CD4-positive, alpha-beta T cell treated with Interleukin-2 at 100 ng/mL for 4 hours (primary cell): ENCODE data around the gene MYO1A.

Source experiments
- DNase-seq: peaks from one replicate; pipeline ENCODE4 v3.0.0-alpha.2; 2020; ENCODE audit warnings: low spot score

Gene MYO1A

DNA sequence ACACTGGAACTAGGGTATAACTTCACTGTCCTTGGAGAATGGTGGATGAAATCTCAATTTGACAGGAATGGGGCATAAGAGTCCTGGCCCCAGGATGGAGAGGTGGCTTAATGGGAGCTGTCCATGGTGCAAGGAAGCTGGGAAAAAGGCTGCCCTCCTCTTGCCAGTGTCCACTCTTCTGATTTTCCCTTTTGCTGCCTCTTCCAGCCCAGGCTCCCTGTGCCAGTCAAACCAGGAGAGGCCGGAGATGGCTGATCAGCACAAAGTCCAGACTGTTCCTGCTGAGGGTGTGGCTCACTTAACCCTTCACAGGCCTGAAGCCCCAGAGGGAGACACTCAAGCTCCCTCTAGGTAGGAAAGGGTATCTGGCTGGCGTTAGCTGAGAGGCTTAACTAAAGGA, at the start of gene MYO1A:
TSS of gene MYO1A (minus strand) at position 240 of the 400 bp plus-strand sequence. CDS start 1,806 bp downstream, outside the sequence.
- DNase-seq = no peak

DNA sequence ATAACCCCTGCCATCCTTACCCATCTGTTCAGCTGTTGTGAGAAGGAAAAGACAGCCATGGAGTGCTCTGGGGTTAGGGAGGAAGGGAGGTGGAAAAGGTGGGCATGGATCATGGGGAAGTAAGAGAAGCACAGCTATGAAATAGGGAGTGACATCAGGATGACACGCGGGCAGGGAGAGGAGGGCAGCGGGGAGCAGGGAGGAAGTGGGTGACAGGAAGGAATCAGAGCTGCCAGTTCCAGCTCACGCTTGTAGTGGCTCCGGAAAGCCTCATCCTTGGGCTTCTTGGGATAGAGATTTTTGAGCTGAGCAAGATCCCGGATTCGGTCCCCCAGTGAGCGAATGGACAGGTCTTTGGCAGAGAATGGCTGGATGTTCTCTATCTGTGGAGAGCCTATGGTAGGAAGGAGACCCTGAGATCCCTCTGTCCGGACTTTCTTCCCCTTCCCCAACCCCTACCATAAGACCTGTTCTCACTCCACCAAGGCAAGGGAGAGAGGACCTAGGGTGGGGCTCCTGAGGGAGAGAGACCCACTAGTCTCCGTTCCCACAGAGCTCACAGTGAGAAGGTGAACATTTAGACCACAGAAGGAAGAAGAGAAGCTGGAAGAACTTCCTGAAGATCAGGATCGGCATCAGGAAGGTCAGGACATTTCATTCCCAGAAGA, 49.3 kb upstream of the MYO1A start:
- no peak for DNase-seq

DNA sequence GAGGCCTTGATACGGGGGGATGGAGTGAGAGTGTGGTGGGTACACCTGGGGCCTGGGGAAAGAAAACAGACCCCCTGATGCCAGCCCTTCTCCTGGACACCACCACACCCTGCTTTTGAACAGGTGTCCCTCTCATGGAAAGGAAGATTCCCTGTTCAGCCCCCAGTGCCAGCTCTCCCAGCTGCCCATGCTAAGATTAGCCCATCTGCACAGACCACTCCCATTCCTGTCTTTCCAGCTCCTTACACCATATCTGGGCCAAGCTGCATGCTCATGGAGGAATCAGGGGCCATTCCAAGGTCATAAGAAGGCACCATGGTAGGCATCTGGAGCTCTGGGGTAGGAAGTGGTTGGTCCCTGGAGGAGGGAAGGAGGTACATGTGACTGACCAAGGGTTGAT, 48.6 kb upstream of the MYO1A start:
- no peak for DNase-seq

DNA sequence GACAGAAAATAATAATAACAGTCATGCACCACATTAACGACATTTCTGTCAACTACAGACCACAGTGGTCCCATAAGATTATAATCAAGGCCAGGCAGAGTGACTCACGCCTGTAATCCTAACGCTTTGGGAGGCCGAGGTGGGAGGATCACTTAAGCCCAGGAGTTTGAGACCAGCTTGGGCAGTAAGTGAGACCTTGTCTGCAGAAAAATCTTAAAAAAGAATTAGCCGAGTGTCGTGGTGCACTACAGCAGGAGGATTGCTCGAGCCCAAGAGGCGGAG, 47.6 kb upstream of the MYO1A start:
- DNase-seq = no peak

DNA sequence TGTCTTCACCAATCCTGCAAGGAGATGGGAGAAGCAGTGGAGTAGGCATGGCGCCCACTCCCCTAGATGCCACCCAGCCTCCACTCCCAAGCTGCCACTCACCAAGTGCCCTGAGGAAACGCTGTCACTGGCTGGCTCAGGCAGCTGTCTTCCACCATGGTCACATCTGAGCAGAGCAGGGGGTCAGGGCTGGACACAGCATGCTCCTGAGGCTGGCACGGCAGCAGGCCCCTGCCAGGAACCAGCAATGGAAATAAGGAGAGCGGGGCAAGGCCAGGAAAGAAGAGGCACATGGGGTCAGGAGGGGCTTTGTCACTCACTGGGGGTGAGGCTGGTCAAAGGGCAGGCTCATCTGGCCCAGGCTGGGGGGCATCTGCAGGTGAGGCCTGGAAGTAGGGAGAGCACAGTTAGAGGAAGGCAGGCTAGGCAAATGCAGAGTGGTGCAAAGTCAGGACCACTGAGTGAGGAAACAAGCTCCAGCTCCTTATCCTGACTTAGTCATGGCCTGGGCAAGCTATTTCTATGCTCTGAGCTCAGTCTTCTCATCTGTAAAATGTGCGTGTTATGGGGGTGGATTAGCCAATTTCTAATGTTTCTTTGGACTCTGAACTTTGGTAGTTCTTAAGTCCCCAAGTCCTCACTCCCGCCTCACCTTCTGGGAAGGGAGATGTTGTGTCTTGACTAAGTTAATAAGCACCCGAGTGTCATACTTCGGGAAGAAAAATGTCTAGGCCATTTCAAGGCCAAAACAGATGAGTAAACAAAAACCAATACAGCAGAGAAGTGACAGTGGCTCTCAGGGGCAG, 47.0 kb upstream of the MYO1A start:
- DNase-seq = no peak

DNA sequence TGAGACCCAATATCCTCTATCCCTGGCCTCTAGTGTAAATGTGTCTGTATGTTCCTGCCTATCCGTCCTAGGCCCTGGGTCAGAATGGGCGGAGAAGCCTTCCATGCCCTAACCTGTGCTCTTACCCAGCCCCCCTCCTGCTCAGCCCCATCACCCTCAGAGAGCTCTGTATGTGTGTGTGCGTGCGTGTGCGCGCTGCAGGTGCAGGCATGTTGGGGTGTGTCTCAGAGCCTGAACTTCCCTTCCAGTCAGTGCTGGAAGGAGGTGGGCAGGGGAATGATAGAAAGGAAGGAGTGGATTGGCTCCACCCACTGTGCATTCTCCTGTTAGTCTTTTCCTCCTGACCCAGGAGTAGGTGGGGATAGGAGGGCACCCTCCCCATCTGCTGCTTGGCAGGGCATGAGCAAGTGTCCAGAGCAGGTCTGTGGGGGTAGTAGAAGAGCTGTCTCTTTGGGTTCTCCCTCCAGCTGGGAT, 46.2 kb upstream of the MYO1A start:
- no peak for DNase-seq

DNA sequence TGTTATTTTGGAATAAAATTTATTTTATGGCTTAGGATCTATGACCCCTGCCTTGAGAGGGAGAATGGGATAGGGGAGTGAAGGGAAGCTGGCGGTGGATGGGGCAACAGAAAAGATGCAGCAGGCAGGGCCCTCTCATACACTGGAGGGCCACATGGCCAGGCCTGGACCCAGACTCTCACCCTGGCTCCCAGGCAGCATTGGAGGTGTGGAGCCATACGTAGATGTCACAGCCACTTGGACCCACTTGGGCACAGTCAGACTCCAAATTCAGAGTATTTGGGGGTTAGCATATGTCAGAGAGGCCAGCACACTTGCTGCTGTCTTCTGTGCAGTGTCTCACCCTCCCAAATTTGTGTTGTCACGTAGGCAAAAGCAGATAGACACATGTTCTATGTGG, 45.5 kb upstream of the MYO1A start:
- no peak for DNase-seq

DNA sequence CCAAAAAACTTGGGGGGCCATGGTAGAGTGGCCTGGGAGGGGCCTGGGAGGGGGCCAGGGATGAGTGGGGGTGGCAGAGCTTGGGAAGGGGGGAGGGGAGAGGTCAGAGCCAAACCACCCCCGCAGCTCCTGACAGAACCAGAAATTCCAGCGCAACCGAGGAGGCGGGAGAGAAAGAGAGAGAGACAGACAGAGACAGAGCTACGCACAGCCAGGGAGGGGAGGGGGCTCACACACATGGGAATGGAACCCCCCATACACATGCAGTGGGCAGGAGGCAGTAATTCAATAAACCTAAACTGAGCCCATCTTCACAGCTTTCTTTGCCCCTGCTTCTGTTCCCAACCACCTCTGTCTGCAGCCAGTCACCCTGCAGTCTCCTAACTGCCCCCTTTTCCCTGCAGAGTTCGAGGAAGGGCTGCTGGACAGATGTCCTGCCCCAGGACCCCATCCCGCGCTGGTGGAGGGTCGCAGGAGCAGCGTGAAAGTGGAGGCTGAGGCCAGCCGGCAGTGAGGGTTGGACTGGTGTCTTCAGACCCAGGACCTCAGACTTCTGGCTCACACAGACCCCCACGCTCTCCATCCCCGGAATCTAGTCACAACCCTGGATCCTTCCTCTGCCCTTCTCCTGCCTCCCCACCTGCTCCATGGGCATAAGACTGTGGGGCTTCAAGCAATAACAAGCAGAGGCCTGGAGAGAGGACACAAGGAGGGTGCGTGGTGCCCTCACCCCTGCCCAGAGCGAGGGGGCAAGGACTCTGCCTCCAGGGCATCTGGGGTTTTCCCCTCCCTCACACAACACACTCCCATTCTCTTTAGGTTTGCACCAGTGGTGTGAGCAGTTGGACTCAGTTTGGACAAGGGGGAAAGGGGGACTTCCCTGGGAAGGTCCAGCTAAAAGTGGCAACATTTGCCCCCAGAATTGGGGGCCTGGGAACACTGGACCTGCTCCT, 44.6 kb upstream of the MYO1A start:
- no peak for DNase-seq

DNA sequence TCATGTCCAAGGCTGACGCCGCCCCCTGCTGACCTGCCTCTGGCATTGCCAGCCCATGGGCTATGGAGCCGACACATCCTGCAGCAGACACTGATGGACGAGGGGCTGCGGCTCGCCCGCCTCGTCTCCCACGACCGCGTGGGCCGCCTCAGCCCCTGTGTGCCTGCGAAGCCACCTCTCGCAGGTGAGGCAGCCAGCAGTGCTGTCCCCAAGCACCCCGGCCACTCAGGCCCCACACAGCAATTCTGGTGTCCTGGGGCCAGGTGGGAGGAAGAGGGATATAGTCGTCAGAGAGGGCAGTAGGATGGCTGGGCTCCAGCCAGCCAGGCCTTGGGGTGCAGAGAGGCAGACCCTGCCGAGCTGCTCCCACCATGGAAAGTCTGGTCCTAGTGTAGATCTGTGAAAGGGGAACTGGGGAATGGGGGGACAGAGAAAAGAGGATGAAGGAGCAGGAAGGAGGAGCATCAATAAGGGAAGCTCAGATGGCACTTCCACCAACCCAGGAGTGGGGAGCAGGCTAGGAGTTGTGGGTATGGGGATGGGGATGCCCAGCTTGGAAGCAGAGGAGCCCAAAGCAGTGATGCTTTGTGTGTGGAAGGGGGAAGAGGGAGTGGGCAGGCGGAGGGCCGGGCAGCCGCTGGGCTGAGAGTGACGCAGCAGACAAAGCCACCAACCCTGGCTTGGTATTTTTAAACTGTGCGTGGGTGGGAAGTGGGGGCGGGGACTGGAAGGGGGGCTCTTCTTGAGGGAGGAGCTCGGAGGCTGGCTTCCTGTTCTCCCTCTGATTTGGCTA, 43.7 kb upstream of the MYO1A start:
- peak; percentile 57 for DNase-seq

DNA sequence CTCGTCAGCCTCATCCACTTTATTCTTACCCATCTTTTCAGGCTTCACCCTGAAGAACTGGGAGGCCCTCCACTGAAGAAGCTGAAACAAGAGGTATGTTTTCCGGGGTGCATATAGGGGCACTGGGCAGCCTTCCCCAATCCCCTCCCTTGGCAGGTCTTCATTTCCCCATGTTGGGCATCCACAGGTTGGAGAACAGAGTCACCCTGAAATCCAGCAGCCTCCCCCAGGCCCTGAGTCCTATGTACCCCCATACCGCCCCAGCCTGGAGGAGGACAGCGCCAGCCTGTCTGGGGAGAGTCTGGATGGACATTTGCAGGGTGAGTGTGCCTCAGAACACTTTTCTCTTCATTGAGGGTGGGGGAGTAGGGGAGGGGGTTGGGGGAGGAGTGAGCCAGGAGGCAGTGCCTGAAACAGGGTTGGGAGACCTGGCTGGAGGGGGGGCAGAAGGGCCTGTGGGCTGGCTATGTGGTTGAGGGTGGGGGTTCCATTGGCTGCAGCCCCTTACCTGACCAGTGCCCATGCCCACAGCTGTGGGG, 43.0 kb upstream of the MYO1A start:
- no peak for DNase-seq

DNA sequence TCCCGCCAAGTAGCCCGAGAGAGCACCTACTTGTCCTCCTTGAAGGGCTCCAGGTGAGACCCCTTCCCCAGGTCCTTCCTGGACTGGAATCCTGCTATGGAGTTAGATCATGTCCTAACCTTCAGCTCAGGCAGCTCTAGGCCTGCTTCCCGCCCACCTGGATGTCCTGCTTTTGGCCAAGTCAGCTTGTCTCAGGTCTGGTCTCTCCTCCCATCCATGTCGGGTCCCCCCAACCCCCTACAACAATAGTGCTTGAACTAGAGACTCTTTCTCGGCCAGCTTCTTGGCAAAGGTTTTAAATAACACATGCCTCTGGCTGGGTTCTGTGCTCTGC, 42.6 kb upstream of the MYO1A start:
- no peak for DNase-seq

DNA sequence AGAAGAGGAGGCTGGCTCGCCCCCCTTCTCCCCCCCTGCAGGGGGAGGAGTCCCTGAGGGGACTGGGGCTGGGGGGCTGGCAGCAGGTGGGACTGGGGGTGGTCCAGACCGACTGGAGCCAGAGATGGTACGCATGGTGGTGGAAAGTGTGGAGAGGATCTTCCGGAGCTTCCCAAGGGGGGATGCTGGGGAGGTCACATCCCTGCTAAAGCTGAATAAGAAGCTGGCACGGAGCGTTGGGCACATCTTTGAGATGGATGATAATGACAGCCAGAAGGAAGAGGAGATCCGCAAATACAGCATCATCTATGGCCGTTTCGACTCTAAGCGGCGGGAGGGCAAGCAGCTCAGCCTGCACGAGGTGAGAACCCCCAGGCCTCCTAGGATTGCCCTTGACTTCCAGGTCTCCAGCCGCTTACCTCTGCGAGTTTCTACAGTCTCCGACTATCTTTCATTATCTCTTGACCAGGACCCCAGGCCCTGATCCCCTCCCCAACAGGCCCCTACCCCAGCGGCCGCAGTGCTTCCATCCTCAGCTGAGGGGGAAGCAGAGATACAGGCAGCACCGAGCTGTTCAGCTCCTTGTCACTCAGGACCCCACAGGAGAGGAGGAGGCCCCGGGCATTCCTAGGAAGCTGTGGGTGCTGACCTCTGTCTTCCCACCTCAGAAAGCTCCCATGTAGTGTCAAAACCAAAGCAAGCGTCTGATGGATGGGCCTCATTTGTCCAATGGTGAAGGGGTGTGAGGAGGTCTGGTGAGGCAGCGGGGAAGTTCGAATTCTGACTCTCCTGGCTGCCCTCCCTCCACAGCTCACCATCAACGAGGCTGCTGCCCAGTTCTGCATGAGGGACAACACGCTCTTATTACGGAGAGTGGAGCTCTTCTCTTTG, 42.0 kb upstream of the MYO1A start:
- DNase-seq = no peak

DNA sequence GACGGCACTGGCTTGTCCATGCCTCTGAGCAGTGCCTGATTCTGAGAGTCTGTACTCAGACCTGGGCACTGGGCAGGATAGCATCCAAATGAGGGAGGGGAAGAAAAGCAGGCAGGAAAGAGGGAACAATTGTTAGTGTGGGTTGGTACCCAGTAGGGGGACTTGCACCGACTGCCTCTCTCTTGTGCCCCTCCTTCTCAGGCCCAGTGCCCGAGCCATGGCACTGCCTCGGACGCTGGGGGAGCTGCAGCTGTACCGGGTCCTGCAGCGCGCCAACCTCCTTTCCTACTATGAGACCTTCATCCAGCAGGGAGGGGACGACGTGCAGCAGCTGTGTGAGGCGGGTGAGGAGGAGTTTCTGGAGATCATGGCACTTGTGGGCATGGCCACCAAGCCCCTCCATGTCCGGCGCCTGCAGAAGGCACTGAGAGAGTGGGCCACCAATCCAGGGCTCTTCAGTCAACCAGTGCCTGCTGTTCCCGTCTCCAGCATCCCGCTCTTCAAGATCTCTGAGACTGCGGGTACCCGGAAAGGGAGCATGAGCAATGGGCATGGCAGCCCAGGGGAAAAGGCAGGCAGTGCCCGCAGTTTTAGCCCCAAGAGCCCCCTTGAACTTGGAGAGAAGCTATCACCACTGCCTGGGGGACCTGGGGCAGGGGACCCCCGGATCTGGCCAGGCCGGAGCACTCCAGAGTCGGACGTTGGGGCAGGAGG, 41.2 kb upstream of the MYO1A start:
- DNase-seq = no peak

DNA sequence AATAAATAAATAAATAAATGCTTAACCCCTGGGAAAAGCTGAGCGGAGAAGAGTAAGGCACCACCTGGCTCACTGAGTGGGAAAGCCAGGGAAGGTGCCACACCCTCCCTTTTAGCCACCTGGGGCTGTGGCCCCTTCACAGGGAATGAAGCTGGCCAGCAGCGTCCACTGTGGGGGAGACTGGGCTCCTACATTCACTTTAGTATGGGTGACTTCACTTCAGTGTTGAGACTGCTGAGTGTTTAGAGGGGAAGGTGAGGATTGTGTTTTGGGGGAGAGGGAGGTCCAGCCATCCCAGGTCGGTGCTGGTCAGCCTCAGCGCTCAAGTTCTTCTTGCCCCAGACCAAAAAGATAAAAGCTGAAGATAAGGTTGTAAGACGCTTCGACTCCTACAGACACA, 40.6 kb upstream of the MYO1A start:
- DNase-seq = no peak

DNA sequence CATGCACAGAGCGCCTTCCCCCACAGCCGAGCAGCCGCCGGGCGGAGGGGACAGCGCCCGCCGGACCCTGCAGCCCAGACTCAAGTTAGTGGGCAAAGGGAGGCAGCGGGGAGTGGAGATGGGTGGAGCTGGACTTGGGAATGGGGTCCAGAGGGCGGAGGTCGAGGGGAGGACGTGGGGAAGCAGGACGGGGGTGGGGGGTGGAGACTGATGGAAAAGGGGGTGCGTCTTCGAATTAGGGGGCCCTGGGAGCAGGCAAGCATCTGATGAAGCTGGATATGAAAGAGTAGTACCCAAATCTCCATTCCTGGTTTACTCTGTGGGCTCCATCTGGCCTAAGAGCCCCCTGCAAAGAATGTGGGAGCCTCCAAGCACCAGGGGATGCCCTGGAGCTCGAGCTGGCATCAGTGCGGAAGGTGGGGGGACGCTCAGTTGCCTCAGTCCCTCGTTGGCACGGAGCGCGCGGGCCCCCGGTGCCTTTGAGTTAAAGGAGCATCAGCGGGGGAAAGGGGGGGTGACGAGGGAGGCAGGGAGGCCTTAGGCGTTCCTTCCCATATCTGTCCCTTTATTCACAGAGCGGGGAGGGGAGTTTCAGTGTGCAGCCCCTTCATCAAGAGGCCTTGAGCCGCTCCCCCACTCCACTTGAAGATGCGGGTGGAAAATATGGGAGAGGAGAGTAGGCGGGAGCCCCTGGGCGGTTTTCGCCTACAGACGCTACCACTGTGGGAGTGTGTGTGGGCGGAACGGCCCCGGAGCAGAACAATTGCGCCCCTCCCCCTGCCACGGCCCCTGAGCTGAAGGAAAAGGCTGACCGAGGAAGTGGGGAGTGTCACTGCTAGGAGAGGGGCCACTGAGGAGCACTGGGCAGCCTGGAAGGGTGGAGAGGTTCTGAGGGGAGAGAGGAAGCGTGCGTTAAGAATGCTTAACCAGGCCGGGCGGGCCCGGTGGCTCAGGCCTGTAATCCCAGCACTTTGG, 39.6 kb upstream of the MYO1A start:
- DNase-seq = peak; percentile 26

DNA sequence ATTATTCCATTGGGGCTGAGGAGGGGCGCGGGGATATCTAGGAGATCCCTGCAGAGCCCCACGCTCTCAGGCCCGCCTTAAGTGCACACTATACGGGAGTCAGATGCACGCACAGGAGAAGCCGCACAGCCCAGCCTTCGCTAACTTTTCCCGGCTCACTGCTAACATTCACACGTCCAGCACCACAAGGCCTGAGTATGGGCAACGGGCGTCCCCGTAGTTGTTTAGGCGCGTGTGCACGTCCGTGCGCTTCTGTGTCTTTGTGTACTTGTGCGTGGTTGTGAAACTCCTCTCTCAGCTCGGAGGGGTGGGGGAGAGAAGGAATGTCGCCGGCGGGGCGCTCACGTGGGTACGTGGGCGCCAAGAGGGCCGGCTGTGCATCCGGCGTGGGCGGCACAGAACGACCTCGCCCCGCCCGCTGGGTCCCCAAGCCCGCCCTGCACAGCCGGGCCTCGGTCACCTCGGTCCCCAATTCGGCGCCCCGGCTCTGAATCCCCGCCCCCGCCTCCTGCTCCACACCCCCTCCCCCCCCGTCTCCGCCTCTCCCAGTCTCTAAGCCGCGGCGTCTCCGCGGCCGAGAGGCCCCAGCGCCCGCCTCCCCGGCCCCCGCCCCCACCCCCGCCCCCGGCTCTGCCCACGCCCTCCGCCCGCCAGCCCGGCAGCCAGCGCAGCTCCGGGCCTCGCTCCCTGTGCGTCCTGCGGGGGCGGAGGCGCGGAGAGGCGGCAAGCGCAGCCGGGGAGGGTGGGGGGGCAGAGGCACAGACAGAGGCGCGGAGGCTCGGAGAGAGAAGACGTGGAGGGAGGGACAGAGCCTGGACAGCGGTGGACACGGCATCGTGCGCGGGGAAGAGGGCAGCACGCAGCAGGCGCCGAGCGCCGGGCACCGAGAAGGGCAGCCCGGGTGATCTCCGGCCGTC, 38.7 kb upstream of the MYO1A start, which contains the start of gene NAB2:
TSS of gene NAB2 (plus strand) at position 761 of the 917 bp plus-strand sequence. CDS start 158 bp downstream, outside the sequence.
- peak; percentile 95 for DNase-seq

DNA sequence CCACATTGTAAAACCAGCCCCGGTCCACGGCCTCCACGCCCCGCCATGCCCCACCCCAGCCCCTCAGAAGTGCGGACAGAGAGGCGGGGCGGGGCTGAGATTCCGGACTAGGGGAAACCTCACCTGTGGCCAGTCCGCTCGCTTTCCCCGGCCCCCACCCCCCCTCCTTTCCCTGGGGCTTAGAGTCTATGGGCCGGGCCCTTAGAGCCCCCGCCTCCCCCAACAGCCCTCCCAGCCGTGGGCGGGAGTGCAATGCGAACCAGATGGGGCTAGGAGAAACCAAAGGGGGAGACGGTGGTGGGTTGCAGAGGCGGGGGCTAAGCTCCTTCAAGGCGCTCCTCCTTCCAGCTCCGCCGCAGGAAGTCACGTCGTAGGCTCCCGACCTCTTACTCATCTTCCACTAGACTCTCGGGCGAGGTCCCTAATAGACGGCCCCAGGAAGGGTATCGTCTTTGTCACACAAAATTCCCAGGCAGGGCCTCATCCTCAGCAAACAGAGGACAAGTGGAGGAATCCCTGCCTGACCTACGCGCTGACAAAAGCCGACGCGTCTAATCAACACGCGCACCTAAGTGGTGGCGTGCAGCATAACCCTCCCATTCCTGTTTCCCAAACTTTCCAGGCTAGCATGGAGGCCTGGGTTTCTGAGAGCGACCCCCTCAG, 37.9 kb upstream of the MYO1A start:
- peak; percentile 65 for DNase-seq
